ENCODE data around the gene PRKD2.
A peak's percentile ranks its signal among the peaks of the same experiment; 100 is the strongest.

Gene PRKD2

DNA sequence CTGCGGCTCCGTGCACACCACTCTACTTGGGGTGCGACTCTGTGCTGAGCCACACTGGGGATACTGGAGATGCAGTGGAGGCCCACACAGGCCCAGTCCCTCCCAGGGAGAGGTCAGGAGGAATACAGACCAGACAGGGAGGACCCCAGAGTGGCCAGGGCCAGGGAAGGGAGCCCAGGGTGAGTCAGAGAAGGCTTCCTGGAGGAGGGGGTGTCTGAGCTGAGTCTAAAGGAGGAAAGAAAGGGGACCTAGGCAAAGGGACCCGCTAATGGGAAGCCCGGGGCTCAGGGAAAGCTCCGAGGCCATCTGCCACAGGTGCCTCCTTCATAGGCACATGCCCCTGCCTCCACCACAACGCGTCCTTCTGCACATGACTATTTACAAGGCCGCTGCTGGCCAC, 13.3 kb upstream of the PRKD2 start:
- WGBS (ENCODE audit: insufficient coverage), result 97% methylated on average over 8 of the region's 9 CpGs
- POLR2A ChIA-PET, result interaction anchor here (0.5 to 1.7 kb wide), 5 partner anchors 11 to 1263 kb away, joined by 3 to 6 read pairs (median 4); partner anchors contain the start of genes FKRP and FOSB
- peaks cover 3 to 87% (median 57%) of the 10 kb centered on the region in 4 experiments for H3K36me3 ChIP-seq (ENCODE audit: control insufficient read depth in 4 of 4, insufficient read depth in 4 of 4, low read length in 3 of 4)
- no peak overlapping the region for H3K4me3 ChIP-seq (ENCODE audit: control insufficient read depth in 1 of 7, extremely low read depth in 1 of 7, insufficient read depth in 4 of 7, low read depth in 2 of 7, low read length in 6 of 7)
- no peaks in the 10 kb centered on the region for H3K9me3 ChIP-seq (ENCODE audit: control extremely low read depth in 1 of 5, control insufficient read depth in 4 of 5, insufficient read depth in 2 of 5, low read depth in 1 of 5, low read length in 4 of 5)
- CTCF ChIA-PET, result interaction anchor here (1.0 to 15.9 kb wide), 9 partner anchors 8 to 113 kb away, joined by 3 to 356 read pairs (median 3); partner anchors contain the start of gene PRKD2
- H3K27me3 ChIP-seq (replicated peaks in 2 of 5; ENCODE audit: control insufficient read depth in 4 of 5, insufficient read depth in 5 of 5, low read length in 4 of 5), result no peaks in the 10 kb centered on the region
- no peak overlapping the region for H3K27ac ChIP-seq (ENCODE audit: insufficient read depth in 1 of 2, low read depth in 1 of 2, low read length in 2 of 2, poor library complexity in 1 of 2, severe bottlenecking in 2 of 2)
- DNase-seq, result no peak
- H3K4me1 ChIP-seq (ENCODE audit: control extremely low read depth in 1 of 4, control insufficient read depth in 4 of 4, insufficient read depth in 4 of 4, low read length in 3 of 4), result peaks cover 5 to 63% (median 46%) of the 10 kb centered on the region in 4 experiments

DNA sequence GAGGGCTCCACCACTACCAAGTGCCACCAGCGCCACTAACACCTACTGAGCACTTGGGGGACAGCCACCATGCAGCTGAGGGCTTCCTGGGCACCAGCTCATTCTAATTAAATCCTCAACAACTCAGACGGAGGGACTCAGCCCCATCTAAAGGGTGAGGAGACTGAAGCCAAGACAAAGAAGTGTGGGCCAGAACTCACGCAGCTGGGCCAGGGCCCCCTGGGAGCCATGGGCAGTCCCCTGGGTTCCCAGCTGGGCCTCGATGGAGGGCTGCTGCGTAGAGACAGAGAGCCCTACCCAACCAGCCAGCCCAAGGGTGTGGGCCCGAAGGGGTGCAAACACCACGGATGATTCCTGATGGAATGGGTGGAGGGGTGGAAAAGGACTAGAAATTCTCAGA, 12.8 kb upstream of the PRKD2 start:
- no peaks in the 10 kb centered on the region for H3K27me3 ChIP-seq (replicated peaks in 2 of 5; ENCODE audit: control insufficient read depth in 4 of 5, insufficient read depth in 5 of 5, low read length in 4 of 5)
- H3K36me3 ChIP-seq (ENCODE audit: control insufficient read depth in 4 of 4, insufficient read depth in 4 of 4, low read length in 3 of 4), result peaks cover 3 to 90% (median 58%) of the 10 kb centered on the region in 4 experiments
- no peak for DNase-seq
- H3K27ac ChIP-seq (ENCODE audit: insufficient read depth in 1 of 2, low read depth in 1 of 2, low read length in 2 of 2, poor library complexity in 1 of 2, severe bottlenecking in 2 of 2), result no peak overlapping the region
- no peaks in the 10 kb centered on the region for H3K9me3 ChIP-seq (ENCODE audit: control extremely low read depth in 1 of 5, control insufficient read depth in 4 of 5, insufficient read depth in 2 of 5, low read depth in 1 of 5, low read length in 4 of 5)
- no peak overlapping the region for H3K4me3 ChIP-seq (ENCODE audit: control insufficient read depth in 1 of 7, extremely low read depth in 1 of 7, insufficient read depth in 4 of 7, low read depth in 2 of 7, low read length in 6 of 7)
- peaks cover 5 to 63% (median 46%) of the 10 kb centered on the region in 4 experiments for H3K4me1 ChIP-seq (ENCODE audit: control extremely low read depth in 1 of 4, control insufficient read depth in 4 of 4, insufficient read depth in 4 of 4, low read length in 3 of 4)
- CTCF ChIA-PET, result interaction anchor here (0.7 to 15.9 kb wide), 13 partner anchors 9 to 112 kb away, joined by 3 to 356 read pairs (median 5); partner anchors contain the start of gene PRKD2
- WGBS (ENCODE audit: insufficient coverage), result 92% methylated on average over 4 of the region's 7 CpGs
- POLR2A ChIA-PET, result interaction anchor here (1.5 to 1.7 kb wide), 2 partner anchors 12 to 16 kb away, joined by 3 to 4 read pairs; partner anchors contain the start of gene FKRP

DNA sequence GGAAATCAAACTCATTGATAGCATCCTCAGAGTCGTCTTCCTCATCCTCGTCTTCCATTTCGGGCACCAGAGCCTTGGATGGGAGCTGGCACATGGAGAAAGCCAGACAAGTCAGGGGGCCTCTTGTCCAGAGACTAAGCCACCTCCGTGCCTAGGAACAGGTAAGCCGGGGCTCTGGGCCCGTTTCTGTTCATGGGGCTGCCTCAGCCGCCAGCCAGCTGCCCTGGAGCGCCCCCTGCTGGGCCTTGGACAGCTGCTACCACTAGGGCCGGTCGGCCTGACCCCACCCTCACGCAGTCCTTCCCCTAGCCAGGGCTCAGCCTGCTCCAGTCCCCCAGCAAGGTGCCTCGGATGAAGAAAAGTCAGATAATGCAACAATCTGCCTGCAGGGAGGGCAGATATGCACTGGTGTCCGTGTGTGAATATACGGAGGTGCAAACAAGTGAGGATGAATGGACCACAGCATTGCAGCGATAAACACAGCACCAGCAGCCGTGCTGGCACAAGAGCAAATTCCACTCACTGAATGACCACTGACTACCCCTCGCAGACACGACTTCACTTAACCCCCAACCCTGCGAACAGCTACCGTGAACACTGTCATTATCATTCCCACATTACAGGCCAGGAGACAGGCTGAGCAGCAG, 11.9 kb upstream of the PRKD2 start:
- ChIA-PET POLR2A (interaction anchor here (1.8 to 2.8 kb wide), 2 partner anchors 14 to 25 kb away, joined by 4 to 15 read pairs; no protein-coding TSS in a partner anchor), CTCF (interaction anchor here (0.7 to 15.9 kb wide), 12 partner anchors 10 to 112 kb away, joined by 3 to 356 read pairs (median 8); partner anchors contain the start of gene PRKD2)
- H3K36me3 ChIP-seq (ENCODE audit: control insufficient read depth in 4 of 4, insufficient read depth in 4 of 4, low read length in 3 of 4), result peaks cover 3 to 90% (median 59%) of the 10 kb centered on the region in 4 experiments
- DNase-seq, result peak; percentile 58 to 77 (median 75)
- H3K9me3 ChIP-seq (ENCODE audit: control extremely low read depth in 1 of 5, control insufficient read depth in 4 of 5, insufficient read depth in 2 of 5, low read depth in 1 of 5, low read length in 4 of 5), result no peaks in the 10 kb centered on the region
- peaks cover 0 to 59% (median 46%) of the 10 kb centered on the region in 4 experiments for H3K4me1 ChIP-seq (ENCODE audit: control extremely low read depth in 1 of 4, control insufficient read depth in 4 of 4, insufficient read depth in 4 of 4, low read length in 3 of 4)
- 71% methylated on average over 15 of the region's 20 CpGs for WGBS (ENCODE audit: insufficient coverage)
- H3K27ac ChIP-seq (ENCODE audit: insufficient read depth in 1 of 2, low read depth in 1 of 2, low read length in 2 of 2, poor library complexity in 1 of 2, severe bottlenecking in 2 of 2), result no peak overlapping the region
- peak overlapping the region in 3 of 7 experiments; percentile 19 to 53 (median 23) for H3K4me3 ChIP-seq (ENCODE audit: control insufficient read depth in 1 of 7, extremely low read depth in 1 of 7, insufficient read depth in 4 of 7, low read depth in 2 of 7, low read length in 6 of 7)
- no peaks in the 10 kb centered on the region for H3K27me3 ChIP-seq (replicated peaks in 2 of 5; ENCODE audit: control insufficient read depth in 4 of 5, insufficient read depth in 5 of 5, low read length in 4 of 5)

DNA sequence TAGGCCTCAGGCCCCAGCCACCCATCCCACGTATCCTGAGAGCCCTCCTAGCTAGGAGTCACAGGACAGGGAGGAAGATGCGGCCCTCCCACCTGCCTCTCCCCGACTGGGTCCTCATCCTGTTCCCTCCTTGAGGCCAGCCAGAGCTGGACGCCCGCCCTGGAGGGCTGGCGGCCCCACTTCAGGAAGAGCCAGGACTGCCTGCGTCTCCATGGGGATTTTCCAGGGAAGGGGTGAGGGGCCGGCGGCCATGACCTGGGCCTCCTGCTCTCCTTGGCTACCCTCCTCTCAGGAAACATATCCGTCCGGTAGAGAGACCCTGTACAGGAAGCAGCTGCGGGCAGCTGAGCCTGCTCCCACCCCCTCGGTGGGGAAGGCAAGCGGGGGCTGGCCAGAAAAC, 11.3 kb upstream of the PRKD2 start:
- peaks cover 2 to 59% (median 52%) of the 10 kb centered on the region in 4 experiments for H3K4me1 ChIP-seq (ENCODE audit: control extremely low read depth in 1 of 4, control insufficient read depth in 4 of 4, insufficient read depth in 4 of 4, low read length in 3 of 4)
- ChIA-PET CTCF (interaction anchor here (1.1 to 15.9 kb wide), 12 partner anchors 9 to 116 kb away, joined by 3 to 356 read pairs (median 8); partner anchors contain the start of gene PRKD2), POLR2A (interaction anchor here (1.8 to 2.8 kb wide), 2 partner anchors 14 to 24 kb away, joined by 4 to 15 read pairs; no protein-coding TSS in a partner anchor)
- 30% methylated on average over 5 of the region's 14 CpGs for WGBS (ENCODE audit: insufficient coverage)
- no peaks in the 10 kb centered on the region for H3K27me3 ChIP-seq (replicated peaks in 2 of 5; ENCODE audit: control insufficient read depth in 4 of 5, insufficient read depth in 5 of 5, low read length in 4 of 5)
- H3K27ac ChIP-seq (ENCODE audit: insufficient read depth in 1 of 2, low read depth in 1 of 2, low read length in 2 of 2, poor library complexity in 1 of 2, severe bottlenecking in 2 of 2), result no peak overlapping the region
- H3K9me3 ChIP-seq (ENCODE audit: control extremely low read depth in 1 of 5, control insufficient read depth in 4 of 5, insufficient read depth in 2 of 5, low read depth in 1 of 5, low read length in 4 of 5), result no peaks in the 10 kb centered on the region
- H3K4me3 ChIP-seq (ENCODE audit: control insufficient read depth in 1 of 7, extremely low read depth in 1 of 7, insufficient read depth in 4 of 7, low read depth in 2 of 7, low read length in 6 of 7), result peak overlapping the region in 3 of 7 experiments; percentile 19 to 53 (median 23)
- peaks cover 3 to 90% (median 60%) of the 10 kb centered on the region in 4 experiments for H3K36me3 ChIP-seq (ENCODE audit: control insufficient read depth in 4 of 4, insufficient read depth in 4 of 4, low read length in 3 of 4)
- DNase-seq, result no peak

DNA sequence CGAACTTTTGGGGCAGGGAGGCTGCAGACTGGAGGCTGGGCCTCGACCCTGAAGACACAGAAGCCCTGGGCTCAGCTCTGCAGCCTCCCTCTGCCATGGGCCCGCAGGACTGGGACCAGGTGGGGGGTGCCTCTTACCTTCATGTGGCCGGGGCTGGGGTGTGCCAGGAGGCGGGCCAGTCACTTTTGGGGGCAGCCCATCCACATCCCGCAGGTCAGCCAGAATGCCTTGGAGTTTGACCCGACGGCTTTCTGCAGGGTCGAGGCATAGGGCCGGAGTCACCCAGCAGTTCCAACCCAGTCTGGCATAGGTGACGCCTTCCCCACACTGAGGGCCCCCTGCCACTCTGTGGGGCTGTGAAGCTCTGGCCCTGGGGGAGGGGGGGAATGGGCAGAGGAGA, 10.8 kb upstream of the PRKD2 start:
- Histone ChIP-seq H3K4me3 (ENCODE audit: control insufficient read depth in 1 of 7, extremely low read depth in 1 of 7, insufficient read depth in 4 of 7, low read depth in 2 of 7, low read length in 6 of 7) (no peak overlapping the region), H3K4me1 (ENCODE audit: control extremely low read depth in 1 of 4, control insufficient read depth in 4 of 4, insufficient read depth in 4 of 4, low read length in 3 of 4) (peaks cover 2 to 59% (median 54%) of the 10 kb centered on the region in 4 experiments), H3K27ac (ENCODE audit: insufficient read depth in 1 of 2, low read depth in 1 of 2, low read length in 2 of 2, poor library complexity in 1 of 2, severe bottlenecking in 2 of 2) (no peak overlapping the region), H3K36me3 (ENCODE audit: control insufficient read depth in 4 of 4, insufficient read depth in 4 of 4, low read length in 3 of 4) (peaks cover 3 to 90% (median 58%) of the 10 kb centered on the region in 4 experiments), H3K9me3 (ENCODE audit: control extremely low read depth in 1 of 5, control insufficient read depth in 4 of 5, insufficient read depth in 2 of 5, low read depth in 1 of 5, low read length in 4 of 5) (no peaks in the 10 kb centered on the region), H3K27me3 (replicated peaks in 2 of 5; ENCODE audit: control insufficient read depth in 4 of 5, insufficient read depth in 5 of 5, low read length in 4 of 5) (no peaks in the 10 kb centered on the region)
- ChIA-PET POLR2A (interaction anchor here (1.8 to 2.8 kb wide), 2 partner anchors 13 to 24 kb away, joined by 4 to 15 read pairs; no protein-coding TSS in a partner anchor), CTCF (interaction anchor here (1.1 to 15.9 kb wide), 10 partner anchors 9 to 115 kb away, joined by 3 to 356 read pairs (median 12); partner anchors contain the start of gene PRKD2)
- no peak for DNase-seq
- 100% methylated on average over 5 of the region's 11 CpGs for WGBS (ENCODE audit: insufficient coverage)

DNA sequence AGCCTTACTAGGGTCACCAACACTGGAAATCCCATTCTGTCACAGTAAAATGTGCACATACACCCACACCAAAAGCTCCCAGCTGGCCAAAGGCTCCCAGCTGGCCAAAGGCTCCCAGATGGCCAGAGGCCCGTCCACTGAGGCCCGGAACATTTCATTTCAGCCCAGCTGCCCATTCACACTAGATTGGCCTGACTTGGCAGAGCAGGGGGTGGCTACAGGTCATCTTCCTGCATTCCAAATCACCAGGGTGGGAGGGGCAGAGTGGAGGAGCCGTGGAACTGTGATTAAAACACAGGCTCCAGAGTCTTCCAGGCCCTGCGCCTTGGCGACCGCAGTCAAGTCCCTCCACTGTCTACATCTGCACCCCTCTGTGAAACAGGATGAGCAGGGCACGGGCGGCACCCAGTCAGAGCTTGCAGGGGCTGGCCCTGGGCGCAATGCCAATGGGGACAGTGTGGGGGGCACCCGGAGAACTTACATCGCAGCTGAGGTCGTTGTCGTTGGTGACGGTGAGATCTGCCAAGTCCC, 10.1 kb upstream of the PRKD2 start:
- peaks cover 3 to 89% (median 59%) of the 10 kb centered on the region in 4 experiments for H3K36me3 ChIP-seq (ENCODE audit: control insufficient read depth in 4 of 4, insufficient read depth in 4 of 4, low read length in 3 of 4)
- no peak for DNase-seq
- no peak overlapping the region for H3K4me3 ChIP-seq (ENCODE audit: control insufficient read depth in 1 of 7, extremely low read depth in 1 of 7, insufficient read depth in 4 of 7, low read depth in 2 of 7, low read length in 6 of 7)
- no peaks in the 10 kb centered on the region for H3K9me3 ChIP-seq (ENCODE audit: control extremely low read depth in 1 of 5, control insufficient read depth in 4 of 5, insufficient read depth in 2 of 5, low read depth in 1 of 5, low read length in 4 of 5)
- WGBS (ENCODE audit: insufficient coverage), result 96% methylated on average over 14 of the region's 14 CpGs
- no peaks in the 10 kb centered on the region for H3K27me3 ChIP-seq (replicated peaks in 2 of 5; ENCODE audit: control insufficient read depth in 4 of 5, insufficient read depth in 5 of 5, low read length in 4 of 5)
- H3K27ac ChIP-seq (ENCODE audit: insufficient read depth in 1 of 2, low read depth in 1 of 2, low read length in 2 of 2, poor library complexity in 1 of 2, severe bottlenecking in 2 of 2), result no peak overlapping the region
- ChIA-PET CTCF (interaction anchor here (0.6 to 15.9 kb wide), 8 partner anchors 15 to 221 kb away, joined by 3 to 356 read pairs (median 4); partner anchors contain the start of gene PRKD2), POLR2A (interaction anchor here (2.8 kb wide), 1 partner anchor 12 kb away, joined by 15 read pairs; no protein-coding TSS in a partner anchor)
- peaks cover 2 to 59% (median 55%) of the 10 kb centered on the region in 4 experiments for H3K4me1 ChIP-seq (ENCODE audit: control extremely low read depth in 1 of 4, control insufficient read depth in 4 of 4, insufficient read depth in 4 of 4, low read length in 3 of 4)
